Tibial nerve (tissue), 4 donors: Measurements from ENCODE around the gene THUMPD3.

Source experiments
- CTCF ChIP-seq, 5 experiments: fragments of 200-600 bp in 3 of 5; fragments of 450-650 bp in 2 of 5; sonication (generic) in 3 of 5; IDR thresholded peaks; one replicate each; pipeline ENCODE4 v1.5.1; 2016 to 2019; ENCODE audit warnings: antibody characterized with exemption in 5 of 5, mild to moderate bottlenecking in 3 of 5, moderate library complexity in 2 of 5
- EP300 ChIP-seq, 2 donors: sonication (generic); formaldehyde crosslinking; IDR thresholded peaks; one replicate each; pipeline ENCODE4 v1.6.1; 2017; ENCODE audit warnings: antibody characterized with exemption in 2 of 2, mild to moderate bottlenecking in 1 of 2
- POLR2A ChIP-seq, 2 donors: fragments of 450-650 bp; IDR thresholded peaks; one replicate each; pipeline ENCODE4 v1.6.1; 2017; ENCODE audit warnings: antibody characterized with exemption in 2 of 2, mild to moderate bottlenecking in 2 of 2, moderate library complexity in 2 of 2

GRCh38 chr3:9396632-9397331 is 33.9 kb downstream of the THUMPD3 start:
- TF ChIP-seq POLR2A (IDR thresholded peaks at IDR 0.05) (no peak), CTCF (IDR thresholded peaks at IDR 0.05) (peak in 1 of 5 experiments; percentile 24), EP300 (IDR thresholded peaks at IDR 0.05) (peak in 1 of 2 donors; percentile 92)
